ENCODE results near the gene NEGR1.

Gene NEGR1

DNA sequence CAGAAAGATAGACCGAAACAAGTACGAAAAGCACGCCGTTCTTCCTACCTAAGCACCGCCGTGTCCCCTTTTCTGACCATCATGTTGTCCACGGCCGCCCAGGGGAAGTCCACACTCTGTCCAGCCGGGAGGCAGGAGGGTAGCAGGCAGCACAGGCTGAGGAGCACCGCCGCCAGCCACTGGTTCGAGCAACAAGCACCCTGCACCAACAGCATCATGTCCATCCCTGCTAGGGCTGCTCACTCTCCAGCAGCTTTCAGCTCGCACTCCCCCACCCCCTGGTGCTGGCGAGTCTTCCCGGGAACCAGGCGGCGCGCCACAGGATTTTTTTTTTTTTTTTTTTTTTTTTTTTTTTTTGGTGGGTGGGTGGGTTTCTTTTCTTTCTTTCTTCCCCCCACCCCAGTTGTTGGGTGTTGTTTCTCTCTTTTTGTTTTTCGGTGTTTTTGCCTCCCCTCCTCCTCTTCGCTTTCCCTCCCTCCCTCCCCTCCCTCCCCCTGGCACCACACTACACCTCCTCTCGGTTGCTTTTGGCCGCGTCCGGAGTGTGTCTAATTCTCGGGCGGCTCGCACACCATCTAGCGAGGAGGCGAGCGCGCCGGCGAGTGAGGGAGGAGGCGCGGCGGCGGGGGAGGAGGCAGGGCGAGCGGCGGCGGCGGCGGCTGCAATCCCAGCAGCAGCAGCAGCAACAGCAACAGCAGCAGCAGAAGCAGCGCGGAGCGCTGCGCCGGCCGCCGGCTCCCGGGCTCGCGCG, at the start of gene NEGR1:
NEGR1 (minus strand) TSS at position 269 of the 751 bp plus-strand sequence.
- peak within 1 kb of the TSS; percentile 97 for H3K27ac ChIP-seq
- no peak for TF ChIP-seq ZFX (IDR thresholded peaks at IDR 0.05; ENCODE audit: borderline replicate concordance)
- TF ChIP-seq, protein P1, sequence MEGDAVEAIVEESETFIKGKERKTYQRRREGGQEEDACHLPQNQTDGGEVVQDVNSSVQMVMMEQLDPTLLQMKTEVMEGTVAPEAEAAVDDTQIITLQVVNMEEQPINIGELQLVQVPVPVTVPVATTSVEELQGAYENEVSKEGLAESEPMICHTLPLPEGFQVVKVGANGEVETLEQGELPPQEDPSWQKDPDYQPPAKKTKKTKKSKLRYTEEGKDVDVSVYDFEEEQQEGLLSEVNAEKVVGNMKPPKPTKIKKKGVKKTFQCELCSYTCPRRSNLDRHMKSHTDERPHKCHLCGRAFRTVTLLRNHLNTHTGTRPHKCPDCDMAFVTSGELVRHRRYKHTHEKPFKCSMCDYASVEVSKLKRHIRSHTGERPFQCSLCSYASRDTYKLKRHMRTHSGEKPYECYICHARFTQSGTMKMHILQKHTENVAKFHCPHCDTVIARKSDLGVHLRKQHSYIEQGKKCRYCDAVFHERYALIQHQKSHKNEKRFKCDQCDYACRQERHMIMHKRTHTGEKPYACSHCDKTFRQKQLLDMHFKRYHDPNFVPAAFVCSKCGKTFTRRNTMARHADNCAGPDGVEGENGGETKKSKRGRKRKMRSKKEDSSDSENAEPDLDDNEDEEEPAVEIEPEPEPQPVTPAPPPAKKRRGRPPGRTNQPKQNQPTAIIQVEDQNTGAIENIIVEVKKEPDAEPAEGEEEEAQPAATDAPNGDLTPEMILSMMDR (IDR thresholded peaks at IDR 0.05) = peak; percentile 40

DNA sequence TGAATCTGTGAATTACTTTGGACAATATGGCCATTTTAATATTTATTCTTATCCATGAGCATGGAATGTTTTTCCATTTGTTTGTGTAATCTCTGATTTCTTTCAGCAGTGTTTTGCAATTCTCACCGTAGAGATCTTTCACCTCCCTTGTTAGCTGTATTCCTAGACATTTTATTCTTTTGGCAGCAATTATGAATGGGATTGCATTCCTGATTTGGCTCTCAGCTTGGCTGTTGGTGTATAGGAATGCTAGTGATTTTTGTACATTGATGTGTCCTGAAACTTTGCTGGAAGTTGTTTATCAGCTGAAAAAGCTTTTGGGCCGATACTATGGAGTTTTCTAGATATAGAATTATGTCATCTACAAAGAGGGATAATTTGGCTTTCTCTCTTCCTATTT, 44.2 kb upstream of the NEGR1 start:
- TF ChIP-seq ZFX (IDR thresholded peaks at IDR 0.05; ENCODE audit: borderline replicate concordance) = no peak
- TF ChIP-seq, protein P1 (IDR thresholded peaks at IDR 0.05) = no peak

DNA sequence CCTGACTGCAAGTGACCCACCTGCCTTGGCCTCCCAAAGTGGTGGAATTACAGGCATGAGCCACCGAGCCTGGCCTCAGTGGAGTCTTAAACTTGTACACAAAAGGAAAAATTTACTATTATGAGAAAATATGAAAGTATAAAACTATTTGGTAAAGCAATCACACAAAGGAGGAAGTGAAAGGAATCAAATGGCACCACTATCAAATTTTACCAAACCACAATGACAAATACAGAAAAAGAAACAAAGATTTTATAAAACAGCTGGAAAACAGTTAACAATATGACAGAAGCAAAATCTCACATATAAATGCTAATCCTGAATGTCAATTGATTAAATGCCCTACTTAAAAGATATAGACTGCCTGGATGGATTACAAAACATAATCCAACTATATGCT, 42.1 kb upstream of the NEGR1 start:
- H3K27ac ChIP-seq = no peak overlapping the region
- TF ChIP-seq ZFX (IDR thresholded peaks at IDR 0.05; ENCODE audit: borderline replicate concordance) = no peak
- TF ChIP-seq, protein P1 (IDR thresholded peaks at IDR 0.05) = no peak

More for the DNA sequence above, 44.2 kb upstream of the NEGR1 start:
- H3K27ac ChIP-seq = no peak overlapping the region

DNA sequence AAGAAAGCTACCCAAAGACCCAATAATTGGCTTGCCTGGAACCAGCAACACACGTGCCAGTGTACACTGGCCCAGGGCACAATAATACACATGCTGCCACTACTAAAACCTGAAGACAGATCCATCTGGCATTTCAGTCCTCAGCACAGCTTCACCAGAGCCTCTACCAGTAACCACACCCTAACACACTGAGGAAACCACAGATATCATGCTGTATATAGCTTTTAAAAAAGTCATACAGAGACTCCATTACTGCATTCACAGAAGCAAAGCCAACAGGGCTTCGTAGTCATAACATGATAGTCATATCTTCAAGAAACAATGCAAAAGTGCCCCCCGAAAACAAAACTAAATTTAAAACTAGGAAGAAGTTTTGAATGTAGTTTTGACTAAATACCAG, 40.6 kb upstream of the NEGR1 start:
- H3K27ac ChIP-seq = no peak overlapping the region
- TF ChIP-seq, protein P1 (IDR thresholded peaks at IDR 0.05) = no peak
- no peak for TF ChIP-seq ZFX (IDR thresholded peaks at IDR 0.05; ENCODE audit: borderline replicate concordance)

- TF ChIP-seq, protein P1 (IDR thresholded peaks at IDR 0.05) = no peak
- no peak for TF ChIP-seq ZFX (IDR thresholded peaks at IDR 0.05; ENCODE audit: borderline replicate concordance)
Observed at GRCh38 chr1:72296501-72296900, 14.2 kb upstream of the NEGR1 start.

DNA sequence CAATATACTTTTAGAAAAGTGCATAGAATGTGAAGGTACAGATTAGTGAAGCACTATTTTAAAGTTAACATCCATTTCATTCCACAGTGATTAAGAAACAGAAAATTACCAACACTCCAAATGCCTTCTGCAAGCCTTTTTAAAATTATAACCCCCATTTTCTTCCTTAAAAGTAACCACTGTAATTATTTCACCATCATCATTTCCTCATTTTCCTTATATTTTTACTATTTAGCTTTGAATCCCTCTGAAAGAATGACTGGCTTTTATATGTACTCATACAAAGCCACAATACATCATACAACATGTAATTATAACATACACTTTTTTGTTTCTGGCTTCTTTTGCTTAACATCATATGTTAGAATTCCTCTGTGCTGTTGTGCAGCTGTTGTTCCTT, 6.5 kb upstream of the NEGR1 start:
- TF ChIP-seq, protein P1 (IDR thresholded peaks at IDR 0.05) = no peak
- no peak for TF ChIP-seq ZFX (IDR thresholded peaks at IDR 0.05; ENCODE audit: borderline replicate concordance)
- no peak overlapping the region for H3K27ac ChIP-seq

More at GRCh38 chr1:72296501-72296900, 14.2 kb upstream of the NEGR1 start:
- H3K27ac ChIP-seq = no peak overlapping the region

- no peak overlapping the region for H3K27ac ChIP-seq
- TF ChIP-seq ZFX (IDR thresholded peaks at IDR 0.05; ENCODE audit: borderline replicate concordance) = no peak
- TF ChIP-seq, protein P1 (IDR thresholded peaks at IDR 0.05) = no peak
Observed at GRCh38 chr1:72286401-72286800, 4.1 kb upstream of the NEGR1 start.

Measured in 22Rv1 (cell line).